GM18505 (cell line): ENCODE data around the gene TMEM266.

ENCODE experiments used
- ATAC-seq: cut with Tn5 transposase; IDR thresholded peaks from one replicate; pipeline ENCODE4 v1.9.1; 2021; ENCODE audit not compliant: unreplicated experiment
- POLR2A ChIP-seq: IDR thresholded peaks from 4 replicates; pipeline ENCODE4 v1.6.1; 2011; ENCODE audit warnings: borderline replicate concordance; ENCODE audit not compliant: insufficient read depth, insufficient read length; ENCODE audit errors: extremely low read depth

TMEM266 gene

GRCh38 chr15:76151599-76151974 lies 91.8 kb downstream of the TMEM266 start:
- no peak for TF ChIP-seq POLR2A
- ATAC-seq: no peak

- no peak for ATAC-seq
Measured at GRCh38 chr15:76152197-76152596, 92.4 kb downstream of the TMEM266 start.

GRCh38 chr15:76153241-76154197 lies 93.7 kb downstream of the TMEM266 start:
- no peak for TF ChIP-seq POLR2A
- no peak for ATAC-seq

More at GRCh38 chr15:76152197-76152596, 92.4 kb downstream of the TMEM266 start:
- TF ChIP-seq POLR2A: no peak

GRCh38 chr15:76155731-76156130 lies 95.9 kb downstream of the TMEM266 start:
- TF ChIP-seq POLR2A: no peak
- no peak for ATAC-seq

- no peak for TF ChIP-seq POLR2A
- ATAC-seq: no peak
Measured at GRCh38 chr15:76158226-76158625, 98.4 kb downstream of the TMEM266 start.

GRCh38 chr15:76158815-76159214 lies 99.0 kb downstream of the TMEM266 start:
- no peak for ATAC-seq
- no peak for TF ChIP-seq POLR2A

GRCh38 chr15:76159282-76159681 lies 99.5 kb downstream of the TMEM266 start:
- ATAC-seq: no peak
- no peak for TF ChIP-seq POLR2A

GRCh38 chr15:76160426-76161152 lies 100.8 kb downstream of the TMEM266 start:
- ATAC-seq: no peak
- no peak for TF ChIP-seq POLR2A

- no peak for TF ChIP-seq POLR2A
Measured at GRCh38 chr15:76161153-76162035, 101.6 kb downstream of the TMEM266 start.

GRCh38 chr15:76162036-76162398 lies 102.2 kb downstream of the TMEM266 start:
- no peak for ATAC-seq
- TF ChIP-seq POLR2A: no peak

More at GRCh38 chr15:76161153-76162035, 101.6 kb downstream of the TMEM266 start:
- ATAC-seq: no peak

GRCh38 chr15:76162784-76163456 lies 103.1 kb downstream of the TMEM266 start:
- no peak for ATAC-seq
- TF ChIP-seq POLR2A: no peak

- no peak for ATAC-seq
- TF ChIP-seq POLR2A: no peak
Measured at GRCh38 chr15:76163457-76164295, 103.9 kb downstream of the TMEM266 start.

GRCh38 chr15:76164602-76165001 lies 104.8 kb downstream of the TMEM266 start:
- ATAC-seq: no peak
- TF ChIP-seq POLR2A: no peak
